DMS53 treated with DMSO at 0.1 percent for 48 hours (cell line): ENCODE results near the gene LAMA2.
"Not testable (repeated sequence)": the region's sequence is repeated elsewhere in the genome, so short reads cannot be mapped to it uniquely, and the experiment has no call there.

Experiments used
- DNase-seq: peaks from one replicate; lab custom pipeline; 2025; ENCODE audit not compliant: unreplicated experiment; lab: John Stamatoyannopoulos, UW

LAMA2 gene

GRCh38 chr6:129007701-129008373, 124.9 kb downstream of the LAMA2 start:
- DNase-seq = no peak

- DNase-seq = no peak
These were observed 125.7 kb downstream of the LAMA2 start for GRCh38 chr6:129008591-129008990.

GRCh38 chr6:129009851-129010250, 126.9 kb downstream of the LAMA2 start:
- DNase-seq = no peak

GRCh38 chr6:129014302-129014701, 131.4 kb downstream of the LAMA2 start:
- no peak for DNase-seq

GRCh38 chr6:129015721-129016120, 132.8 kb downstream of the LAMA2 start:
- DNase-seq = no peak

GRCh38 chr6:129016844-129017243, 133.9 kb downstream of the LAMA2 start:
- DNase-seq = no peak

GRCh38 chr6:129022011-129022553, 139.1 kb downstream of the LAMA2 start:
- DNase-seq = no peak

- DNase-seq = no peak
These were observed 143.7 kb downstream of the LAMA2 start for GRCh38 chr6:129026601-129027000.

- no peak for DNase-seq
These were observed 146.8 kb downstream of the LAMA2 start for GRCh38 chr6:129029778-129030177.

GRCh38 chr6:129030215-129030614, 147.3 kb downstream of the LAMA2 start:
- no peak for DNase-seq

- DNase-seq = no peak
These were observed 148.2 kb downstream of the LAMA2 start for GRCh38 chr6:129031051-129031599.

GRCh38 chr6:129032602-129033001, 149.7 kb downstream of the LAMA2 start:
- no peak for DNase-seq

GRCh38 chr6:129033180-129033579, 150.2 kb downstream of the LAMA2 start:
- DNase-seq = no peak

GRCh38 chr6:129033581-129033980, 150.6 kb downstream of the LAMA2 start:
- no peak for DNase-seq

- no peak for DNase-seq
These were observed 158.6 kb downstream of the LAMA2 start for GRCh38 chr6:129041563-129041962.

- DNase-seq = no peak
These were observed 163.6 kb downstream of the LAMA2 start for GRCh38 chr6:129046526-129046925.

GRCh38 chr6:129047834-129048233, 164.9 kb downstream of the LAMA2 start:
- no peak for DNase-seq

GRCh38 chr6:129050086-129050485, 167.1 kb downstream of the LAMA2 start:
- no peak for DNase-seq

GRCh38 chr6:129053143-129053542, 170.2 kb downstream of the LAMA2 start:
- not testable (repeated sequence) for DNase-seq

GRCh38 chr6:129055796-129056195, 172.9 kb downstream of the LAMA2 start:
- no peak for DNase-seq

- DNase-seq = no peak
These were observed 176.7 kb downstream of the LAMA2 start for GRCh38 chr6:129059650-129060049.

GRCh38 chr6:129069006-129069405, 186.1 kb downstream of the LAMA2 start:
- DNase-seq = no peak

- no peak for DNase-seq
These were observed 190.1 kb downstream of the LAMA2 start for GRCh38 chr6:129073051-129073450.
